ENCODE measurements around the gene AHNAK2.

Gene AHNAK2

GRCh38 chr14:104970231-104971068 is 7.7 kb downstream of the AHNAK2 start:
- H3K9me3 Mint-ChIP-seq: no peaks in the 10 kb centered on the region
- H3K4me1 Mint-ChIP-seq (ENCODE audit: low read depth in 2 of 2): no peaks in the 10 kb centered on the region
- DNase-seq (no peak), ATAC-seq (replicated peaks) (no peak)
- H3K4me3 Mint-ChIP-seq: no peak overlapping the region
- H3K27me3 Mint-ChIP-seq: peaks cover 18 to 57% of the 10 kb centered on the region in 2 donors
- no peaks in the 10 kb centered on the region for H3K36me3 Mint-ChIP-seq (ENCODE audit: insufficient read depth)
- H3K27ac Mint-ChIP-seq: no peak overlapping the region

- Mint-ChIP-seq H3K36me3 (ENCODE audit: insufficient read depth) (no peaks in the 10 kb centered on the region), H3K9me3 (no peaks in the 10 kb centered on the region), H3K27me3 (peaks cover 18 to 57% of the 10 kb centered on the region in 2 donors), H3K4me3 (no peak overlapping the region), H3K27ac (no peak overlapping the region), H3K4me1 (ENCODE audit: low read depth in 2 of 2) (no peaks in the 10 kb centered on the region)
- ATAC-seq (replicated peaks) (no peak), DNase-seq (no peak)
Observed at GRCh38 chr14:104969741-104970230, 8.4 kb downstream of the AHNAK2 start.

GRCh38 chr14:104968541-104969401 is 9.4 kb downstream of the AHNAK2 start:
- Mint-ChIP-seq H3K4me3 (no peak overlapping the region), H3K4me1 (ENCODE audit: low read depth in 2 of 2) (no peaks in the 10 kb centered on the region), H3K9me3 (no peaks in the 10 kb centered on the region), H3K27ac (no peak overlapping the region), H3K36me3 (ENCODE audit: insufficient read depth) (no peaks in the 10 kb centered on the region), H3K27me3 (peaks cover 18 to 49% of the 10 kb centered on the region in 2 donors)
- ATAC-seq (replicated peaks): no peak
- no peak for DNase-seq

GRCh38 chr14:104968153-104968527 is 10.0 kb downstream of the AHNAK2 start:
- H3K27me3 Mint-ChIP-seq: peaks cover 18 to 49% of the 10 kb centered on the region in 2 donors
- no peaks in the 10 kb centered on the region for H3K9me3 Mint-ChIP-seq
- no peaks in the 10 kb centered on the region for H3K4me1 Mint-ChIP-seq (ENCODE audit: low read depth in 2 of 2)
- H3K4me3 Mint-ChIP-seq: no peak overlapping the region
- H3K36me3 Mint-ChIP-seq (ENCODE audit: insufficient read depth): no peaks in the 10 kb centered on the region
- DNase-seq: no peak
- H3K27ac Mint-ChIP-seq: no peak overlapping the region
- ATAC-seq (replicated peaks): no peak

GRCh38 chr14:104967386-104968152 is 10.6 kb downstream of the AHNAK2 start:
- H3K27me3 Mint-ChIP-seq: peaks cover 18 to 49% of the 10 kb centered on the region in 2 donors
- H3K36me3 Mint-ChIP-seq (ENCODE audit: insufficient read depth): no peaks in the 10 kb centered on the region
- DNase-seq: no peak
- H3K9me3 Mint-ChIP-seq: no peaks in the 10 kb centered on the region
- H3K27ac Mint-ChIP-seq: no peak overlapping the region
- H3K4me3 Mint-ChIP-seq: no peak overlapping the region
- no peak for ATAC-seq (replicated peaks)
- no peaks in the 10 kb centered on the region for H3K4me1 Mint-ChIP-seq (ENCODE audit: low read depth in 2 of 2)

- Mint-ChIP-seq H3K27me3 (peaks cover 18 to 48% of the 10 kb centered on the region in 2 donors), H3K36me3 (ENCODE audit: insufficient read depth) (no peaks in the 10 kb centered on the region), H3K27ac (no peak overlapping the region), H3K9me3 (no peaks in the 10 kb centered on the region), H3K4me1 (ENCODE audit: low read depth in 2 of 2) (no peaks in the 10 kb centered on the region), H3K4me3 (no peak overlapping the region)
- no peak for DNase-seq
- ATAC-seq (replicated peaks): no peak
Observed at GRCh38 chr14:104966981-104967385, 11.2 kb downstream of the AHNAK2 start.

GRCh38 chr14:104966261-104966865 is 11.8 kb downstream of the AHNAK2 start:
- no peak for DNase-seq
- no peak for ATAC-seq (replicated peaks)
- H3K9me3 Mint-ChIP-seq: no peaks in the 10 kb centered on the region
- peaks cover 18 to 42% of the 10 kb centered on the region in 2 donors for H3K27me3 Mint-ChIP-seq
- no peaks in the 10 kb centered on the region for H3K36me3 Mint-ChIP-seq (ENCODE audit: insufficient read depth)
- no peaks in the 10 kb centered on the region for H3K4me1 Mint-ChIP-seq (ENCODE audit: low read depth in 2 of 2)
- H3K27ac Mint-ChIP-seq: no peak overlapping the region
- H3K4me3 Mint-ChIP-seq: no peak overlapping the region

- DNase-seq: no peak
- Mint-ChIP-seq H3K4me1 (ENCODE audit: low read depth in 2 of 2) (no peaks in the 10 kb centered on the region), H3K27me3 (peaks cover 18 to 42% of the 10 kb centered on the region in 2 donors), H3K27ac (no peak overlapping the region), H3K4me3 (no peak overlapping the region), H3K36me3 (ENCODE audit: insufficient read depth) (no peaks in the 10 kb centered on the region), H3K9me3 (no peaks in the 10 kb centered on the region)
- ATAC-seq (replicated peaks): no peak
Observed at GRCh38 chr14:104965561-104966231, 12.5 kb downstream of the AHNAK2 start.

GRCh38 chr14:104964546-104964945 is 13.6 kb downstream of the AHNAK2 start:
- H3K4me3 Mint-ChIP-seq: no peak overlapping the region
- no peak for DNase-seq
- no peaks in the 10 kb centered on the region for H3K4me1 Mint-ChIP-seq (ENCODE audit: low read depth in 2 of 2)
- H3K36me3 Mint-ChIP-seq (ENCODE audit: insufficient read depth): no peaks in the 10 kb centered on the region
- ATAC-seq (replicated peaks): no peak
- H3K9me3 Mint-ChIP-seq: no peaks in the 10 kb centered on the region
- H3K27ac Mint-ChIP-seq: no peak overlapping the region
- H3K27me3 Mint-ChIP-seq: peaks cover 24 to 48% of the 10 kb centered on the region in 2 donors

- H3K4me1 Mint-ChIP-seq (ENCODE audit: low read depth in 2 of 2): no peaks in the 10 kb centered on the region
- H3K27ac Mint-ChIP-seq: no peak overlapping the region
- no peak overlapping the region for H3K4me3 Mint-ChIP-seq
- no peaks in the 10 kb centered on the region for H3K36me3 Mint-ChIP-seq (ENCODE audit: insufficient read depth)
- peaks cover 47 to 71% of the 10 kb centered on the region in 2 donors for H3K27me3 Mint-ChIP-seq
- ATAC-seq (replicated peaks) (no peak), DNase-seq (no peak)
- H3K9me3 Mint-ChIP-seq: no peaks in the 10 kb centered on the region
Observed at GRCh38 chr14:104957146-104958113, 20.7 kb downstream of the AHNAK2 start.

- DNase-seq (no peak), ATAC-seq (replicated peaks) (no peak)
- H3K27ac Mint-ChIP-seq: no peak overlapping the region
- no peaks in the 10 kb centered on the region for H3K36me3 Mint-ChIP-seq (ENCODE audit: insufficient read depth)
- H3K9me3 Mint-ChIP-seq: no peaks in the 10 kb centered on the region
- H3K27me3 Mint-ChIP-seq: peaks cover 47 to 71% of the 10 kb centered on the region in 2 donors
- no peaks in the 10 kb centered on the region for H3K4me1 Mint-ChIP-seq (ENCODE audit: low read depth in 2 of 2)
- H3K4me3 Mint-ChIP-seq: no peak overlapping the region
Observed at GRCh38 chr14:104956290-104956890, 21.8 kb downstream of the AHNAK2 start.
